Measurements from ENCODE around the gene LCMT1.

DNA sequence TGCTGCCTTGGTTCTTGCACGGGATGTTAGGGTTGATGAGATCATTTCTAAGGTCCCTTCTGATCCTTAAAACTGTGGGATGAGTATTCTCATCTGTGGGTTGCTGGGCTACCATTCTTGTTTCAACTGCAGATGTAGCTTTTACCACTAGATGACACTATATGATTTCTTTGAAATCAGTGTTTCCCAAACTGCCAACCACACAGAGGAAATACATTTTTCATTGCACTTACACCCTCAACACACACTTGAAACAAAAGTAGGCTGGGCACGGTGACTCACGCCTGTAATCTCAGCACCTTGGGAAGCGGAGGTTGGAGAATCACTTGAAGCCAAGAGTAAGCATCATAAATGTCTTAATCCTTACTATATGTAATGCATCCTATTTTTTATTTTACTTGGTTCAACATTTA lies 15.3 kb downstream of the LCMT1 start:
- TF ChIP-seq, protein P1, sequence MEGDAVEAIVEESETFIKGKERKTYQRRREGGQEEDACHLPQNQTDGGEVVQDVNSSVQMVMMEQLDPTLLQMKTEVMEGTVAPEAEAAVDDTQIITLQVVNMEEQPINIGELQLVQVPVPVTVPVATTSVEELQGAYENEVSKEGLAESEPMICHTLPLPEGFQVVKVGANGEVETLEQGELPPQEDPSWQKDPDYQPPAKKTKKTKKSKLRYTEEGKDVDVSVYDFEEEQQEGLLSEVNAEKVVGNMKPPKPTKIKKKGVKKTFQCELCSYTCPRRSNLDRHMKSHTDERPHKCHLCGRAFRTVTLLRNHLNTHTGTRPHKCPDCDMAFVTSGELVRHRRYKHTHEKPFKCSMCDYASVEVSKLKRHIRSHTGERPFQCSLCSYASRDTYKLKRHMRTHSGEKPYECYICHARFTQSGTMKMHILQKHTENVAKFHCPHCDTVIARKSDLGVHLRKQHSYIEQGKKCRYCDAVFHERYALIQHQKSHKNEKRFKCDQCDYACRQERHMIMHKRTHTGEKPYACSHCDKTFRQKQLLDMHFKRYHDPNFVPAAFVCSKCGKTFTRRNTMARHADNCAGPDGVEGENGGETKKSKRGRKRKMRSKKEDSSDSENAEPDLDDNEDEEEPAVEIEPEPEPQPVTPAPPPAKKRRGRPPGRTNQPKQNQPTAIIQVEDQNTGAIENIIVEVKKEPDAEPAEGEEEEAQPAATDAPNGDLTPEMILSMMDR (conservative IDR thresholded peaks at IDR 0.05), result peak; percentile 79
- TF ChIP-seq ZFX (IDR thresholded peaks at IDR 0.05), result no peak
